Kasumi-1 (cell line): Measurements from ENCODE around the gene LCN10.

Experiments used
- DNase-seq, 2 experiments: peaks; one replicate each; lab custom pipeline; 2025; lab: John Stamatoyannopoulos, UW

LCN10 gene

GRCh38 chr9:136739509-136739908 lies 3.2 kb downstream of the LCN10 start:
- no peak for DNase-seq

- DNase-seq = no peak
Measured at GRCh38 chr9:136738960-136739359, 3.8 kb downstream of the LCN10 start.

GRCh38 chr9:136735812-136736480 lies 6.8 kb downstream of the LCN10 start:
- no peak for DNase-seq

GRCh38 chr9:136734837-136735496 lies 7.8 kb downstream of the LCN10 start:
- no peak for DNase-seq

GRCh38 chr9:136733611-136734010 lies 9.1 kb downstream of the LCN10 start:
- DNase-seq = no peak

- DNase-seq = no peak
Measured at GRCh38 chr9:136732444-136733178, 10.1 kb downstream of the LCN10 start.

- DNase-seq = no peak
Measured at GRCh38 chr9:136729926-136730325, 12.8 kb downstream of the LCN10 start.

- DNase-seq = peak; percentile 69
Measured at GRCh38 chr9:136729144-136729543, 13.6 kb downstream of the LCN10 start.

- DNase-seq = no peak
Measured at GRCh38 chr9:136728548-136729123, 14.1 kb downstream of the LCN10 start.

- peak; percentile 78 to 84 for DNase-seq
Measured at GRCh38 chr9:136728080-136728547, 14.6 kb downstream of the LCN10 start.

GRCh38 chr9:136726631-136727191 lies 16.0 kb downstream of the LCN10 start:
- peak in 1 of 2 experiments; percentile 47 for DNase-seq

- no peak for DNase-seq
Measured at GRCh38 chr9:136726118-136726517, 16.6 kb downstream of the LCN10 start.

GRCh38 chr9:136725612-136726011 lies 17.1 kb downstream of the LCN10 start:
- DNase-seq = no peak

- no peak for DNase-seq
Measured at GRCh38 chr9:136724772-136725171, 18.0 kb downstream of the LCN10 start.

- DNase-seq = no peak
Measured at GRCh38 chr9:136723989-136724388, 18.8 kb downstream of the LCN10 start.

- DNase-seq = no peak
Measured at GRCh38 chr9:136723362-136723976, 19.3 kb downstream of the LCN10 start.

GRCh38 chr9:136722969-136723356 lies 19.8 kb downstream of the LCN10 start:
- DNase-seq = no peak

GRCh38 chr9:136722093-136722968 lies 20.4 kb downstream of the LCN10 start:
- DNase-seq = no peak

- DNase-seq = no peak
Measured at GRCh38 chr9:136721339-136722092, 21.2 kb downstream of the LCN10 start.

- no peak for DNase-seq
Measured at GRCh38 chr9:136720898-136721338, 21.8 kb downstream of the LCN10 start.
